ENCODE data around the gene CHD9NB. TPM values are rescaled to one million over a fixed set of nuclear protein-coding genes. Genes with fewer than 3 reads are reported as not detected.

The CHD9NB gene
- total and polyA plus RNA-seq, 10 of the 15 experiments (the other 5 are each of a cell fraction or from before 2014, with no cell fraction given) = 0.14 to 1.6 (median 0.73) TPM

DNA sequence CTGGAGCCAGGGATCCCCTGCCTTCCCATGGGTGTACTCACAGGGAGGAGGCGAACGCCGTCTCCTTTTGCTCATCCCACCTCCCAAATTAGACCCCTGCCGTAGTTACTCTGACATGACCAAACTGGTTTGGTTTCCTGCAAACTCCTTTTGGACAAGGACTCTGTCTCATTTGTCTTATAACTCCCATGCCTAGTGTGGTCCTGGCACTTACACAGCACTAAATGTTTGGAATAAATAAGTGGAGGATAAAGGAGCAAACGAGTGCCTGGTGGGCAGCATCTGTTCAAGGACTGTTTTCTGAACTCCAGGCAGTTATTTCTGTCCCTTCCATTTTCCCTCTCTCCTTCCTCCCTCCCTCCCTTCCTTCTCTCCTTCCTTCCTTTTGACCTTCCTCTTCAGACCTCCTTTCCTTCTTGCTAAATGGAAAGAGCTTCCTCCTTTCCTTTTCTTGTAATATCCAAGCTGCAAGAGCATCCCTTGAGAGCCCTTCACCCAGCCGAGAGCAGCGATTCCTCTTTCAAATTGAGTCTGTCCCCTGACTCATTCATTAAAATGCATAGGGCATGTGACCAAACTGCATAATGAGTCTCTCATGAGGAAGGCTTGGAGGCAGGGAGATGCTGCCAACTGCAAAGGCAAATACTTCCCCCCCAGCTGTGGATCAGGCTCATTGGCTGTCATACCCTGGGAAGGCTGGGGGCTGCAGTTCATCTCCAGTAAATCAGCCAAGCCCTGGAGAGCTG lies 38.9 kb upstream of the CHD9NB start (continued):
- peak; percentile 78 for TF ChIP-seq USF2 (IDR thresholded peaks at IDR 0.05; ENCODE audit: borderline replicate concordance, low read depth, low read length)
- TF ChIP-seq, protein P1, sequence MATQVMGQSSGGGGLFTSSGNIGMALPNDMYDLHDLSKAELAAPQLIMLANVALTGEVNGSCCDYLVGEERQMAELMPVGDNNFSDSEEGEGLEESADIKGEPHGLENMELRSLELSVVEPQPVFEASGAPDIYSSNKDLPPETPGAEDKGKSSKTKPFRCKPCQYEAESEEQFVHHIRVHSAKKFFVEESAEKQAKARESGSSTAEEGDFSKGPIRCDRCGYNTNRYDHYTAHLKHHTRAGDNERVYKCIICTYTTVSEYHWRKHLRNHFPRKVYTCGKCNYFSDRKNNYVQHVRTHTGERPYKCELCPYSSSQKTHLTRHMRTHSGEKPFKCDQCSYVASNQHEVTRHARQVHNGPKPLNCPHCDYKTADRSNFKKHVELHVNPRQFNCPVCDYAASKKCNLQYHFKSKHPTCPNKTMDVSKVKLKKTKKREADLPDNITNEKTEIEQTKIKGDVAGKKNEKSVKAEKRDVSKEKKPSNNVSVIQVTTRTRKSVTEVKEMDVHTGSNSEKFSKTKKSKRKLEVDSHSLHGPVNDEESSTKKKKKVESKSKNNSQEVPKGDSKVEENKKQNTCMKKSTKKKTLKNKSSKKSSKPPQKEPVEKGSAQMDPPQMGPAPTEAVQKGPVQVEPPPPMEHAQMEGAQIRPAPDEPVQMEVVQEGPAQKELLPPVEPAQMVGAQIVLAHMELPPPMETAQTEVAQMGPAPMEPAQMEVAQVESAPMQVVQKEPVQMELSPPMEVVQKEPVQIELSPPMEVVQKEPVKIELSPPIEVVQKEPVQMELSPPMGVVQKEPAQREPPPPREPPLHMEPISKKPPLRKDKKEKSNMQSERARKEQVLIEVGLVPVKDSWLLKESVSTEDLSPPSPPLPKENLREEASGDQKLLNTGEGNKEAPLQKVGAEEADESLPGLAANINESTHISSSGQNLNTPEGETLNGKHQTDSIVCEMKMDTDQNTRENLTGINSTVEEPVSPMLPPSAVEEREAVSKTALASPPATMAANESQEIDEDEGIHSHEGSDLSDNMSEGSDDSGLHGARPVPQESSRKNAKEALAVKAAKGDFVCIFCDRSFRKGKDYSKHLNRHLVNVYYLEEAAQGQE (IDR thresholded peaks at IDR 0.05; ENCODE audit: low read depth, low read length) = no peak
- TF ChIP-seq RUNX3 (IDR thresholded peaks at IDR 0.05; ENCODE audit: low read length) = peak; percentile 22; the same call in 1 of the 2 replicates
- no peak for TF ChIP-seq MXI1 (IDR thresholded peaks at IDR 0.05; ENCODE audit: low read depth, low read length)
- TF ChIP-seq CHD1 (IDR thresholded peaks at IDR 0.05; ENCODE audit: low read depth, low read length) = no peak
- TF ChIP-seq RBBP5 (conservative IDR thresholded peaks at IDR 0.05) = no peak
- no peak for TF ChIP-seq MAX (IDR thresholded peaks at IDR 0.05; ENCODE audit: low read depth, low read length)
- TF ChIP-seq ZNF217 (IDR thresholded peaks at IDR 0.05) = no peak
- TF ChIP-seq HDGF (IDR thresholded peaks at IDR 0.05) = peak; percentile 75; the same call in 1 of the 2 replicates
- no peak for TF ChIP-seq PBX3 (IDR thresholded peaks at IDR 0.05; ENCODE audit: insufficient replicate concordance, low read depth, low read length)
- TF ChIP-seq ZNF592 (IDR thresholded peaks at IDR 0.05) = no peak
- TF ChIP-seq RELA (IDR thresholded peaks at IDR 0.05; ENCODE audit: borderline replicate concordance, partially characterized antibody) = no peak
- peak; percentile 35 for TF ChIP-seq MEF2B (IDR thresholded peaks at IDR 0.05; ENCODE audit: partially characterized antibody, poor library complexity, severe bottlenecking)
- peak; percentile 67 for TF ChIP-seq IKZF1 (conservative IDR thresholded peaks at IDR 0.05)
- no peak for TF ChIP-seq CBX3 (IDR thresholded peaks at IDR 0.05; ENCODE audit: borderline replicate concordance, low read depth)
- peak; percentile 98; the same call in 2 of the 3 replicates for TF ChIP-seq POU2F2 (IDR thresholded peaks at IDR 0.05; ENCODE audit: borderline replicate concordance, low read depth, low read length)
- no peak for TF ChIP-seq ZBTB33 (IDR thresholded peaks at IDR 0.05)

Measured in GM12878 (cell line).